Measurements from ENCODE around the gene CCL8. TPM values are rescaled to one million over a fixed set of nuclear protein-coding genes. Genes with fewer than 3 reads are reported as not detected.

Gene CCL8
- total and polyA plus RNA-seq, 7 donors: 1.6 to 12.5 (median 4.5) TPM; not detected in 3

- Histone ChIP-seq H3K9me3 (no peaks in the 10 kb centered on the region), H3K4me1 (peaks cover 0 to 29% (median 25%) of the 10 kb centered on the region in 4 donors), H3K36me3 (no peaks in the 10 kb centered on the region), H3K4me3 (no peak overlapping the region), H3K27me3 (no peaks in the 10 kb centered on the region), H3K27ac (peak overlapping the region in 1 of 4 donors; percentile 61)
- 91 to 95% methylated on average over 2 of the region's 2 CpGs for WGBS, 2 donors
- intact Hi-C loops (cut with DNase I): no loop called here
- no peak for DNase-seq
- TF ChIP-seq POLR2A (IDR thresholded peaks at IDR 0.05): no peak
- no peak for TF ChIP-seq POLR2AphosphoS5 (IDR thresholded peaks at IDR 0.05)
- TF ChIP-seq EP300 (IDR thresholded peaks at IDR 0.05): no peak
Measured at GRCh38 chr17:34299027-34299426, 20.2 kb upstream of the CCL8 start.

GRCh38 chr17:34299956-34300577 lies 19.2 kb upstream of the CCL8 start:
- Histone ChIP-seq H3K4me1 (peaks cover 0 to 29% (median 25%) of the 10 kb centered on the region in 4 donors), H3K27me3 (no peaks in the 10 kb centered on the region), H3K27ac (peak overlapping the region in 3 of 4 donors; percentile 11 to 61 (median 29)), H3K4me3 (no peak overlapping the region), H3K36me3 (no peaks in the 10 kb centered on the region), H3K9me3 (no peaks in the 10 kb centered on the region)
- no peak for TF ChIP-seq CTCF (IDR thresholded peaks at IDR 0.05)
- TF ChIP-seq EP300 (IDR thresholded peaks at IDR 0.05): no peak
- no peak for TF ChIP-seq POLR2AphosphoS5 (IDR thresholded peaks at IDR 0.05)
- TF ChIP-seq POLR2A (IDR thresholded peaks at IDR 0.05): no peak
- DNase-seq: no peak
- WGBS, 2 donors: 77 to 79% methylated on average over 3 of the region's 3 CpGs
- intact Hi-C loops (cut with DNase I): loop anchor here (5.0 kb wide), 1 partner anchor 48 kb away; no protein-coding TSS in a partner anchor

GRCh38 chr17:34300652-34301370 lies 18.4 kb upstream of the CCL8 start:
- Histone ChIP-seq H3K36me3 (no peaks in the 10 kb centered on the region), H3K27me3 (no peaks in the 10 kb centered on the region), H3K9me3 (no peaks in the 10 kb centered on the region), H3K4me1 (peaks cover 0 to 31% (median 25%) of the 10 kb centered on the region in 4 donors), H3K27ac (peak overlapping the region; percentile 9 to 61 (median 28)), H3K4me3 (no peak overlapping the region)
- TF ChIP-seq POLR2AphosphoS5 (IDR thresholded peaks at IDR 0.05) (peak in 2 of 4 donors; percentile 5 to 30), EP300 (IDR thresholded peaks at IDR 0.05) (no peak)
- intact Hi-C loops (cut with DNase I): loop anchor here (5.0 kb wide), 1 partner anchor 49 kb away; no protein-coding TSS in a partner anchor
- peak; percentile 69 for DNase-seq
- 76 to 81% methylated on average over 3 of the region's 3 CpGs for WGBS, 2 donors

- intact Hi-C loops (cut with DNase I): loop anchor here (5.0 kb wide), 1 partner anchor 50 kb away; no protein-coding TSS in a partner anchor
- no peak for TF ChIP-seq CTCF (IDR thresholded peaks at IDR 0.05)
- no peak for TF ChIP-seq EP300 (IDR thresholded peaks at IDR 0.05)
- TF ChIP-seq POLR2AphosphoS5 (IDR thresholded peaks at IDR 0.05): no peak
- no peak for TF ChIP-seq POLR2A (IDR thresholded peaks at IDR 0.05)
- DNase-seq: no peak
- Histone ChIP-seq H3K36me3 (no peaks in the 10 kb centered on the region), H3K27me3 (no peaks in the 10 kb centered on the region), H3K27ac (peak overlapping the region in 1 of 4 donors; percentile 45), H3K4me1 (peaks cover 0 to 42% (median 35%) of the 10 kb centered on the region in 4 donors), H3K9me3 (no peaks in the 10 kb centered on the region), H3K4me3 (no peak overlapping the region)
- 72 to 94% methylated on average over 2 of the region's 2 CpGs for WGBS, 2 donors
Measured at GRCh38 chr17:34301986-34302385, 17.2 kb upstream of the CCL8 start.

- intact Hi-C loops (cut with DNase I): loop anchor here (5.0 kb wide), 1 partner anchor 50 kb away; no protein-coding TSS in a partner anchor
Measured at GRCh38 chr17:34302636-34303035, 16.6 kb upstream of the CCL8 start.

More at GRCh38 chr17:34302636-34303035, 16.6 kb upstream of the CCL8 start:
- WGBS, 2 donors: 76 to 77% methylated on average over 1 of the region's 1 CpG
- no peak overlapping the region for H3K4me3 ChIP-seq
- no peak for DNase-seq
- H3K36me3 ChIP-seq: no peaks in the 10 kb centered on the region
- H3K9me3 ChIP-seq: no peaks in the 10 kb centered on the region
- TF ChIP-seq CTCF (IDR thresholded peaks at IDR 0.05): no peak
- no peak for TF ChIP-seq POLR2AphosphoS5 (IDR thresholded peaks at IDR 0.05)
- TF ChIP-seq POLR2A (IDR thresholded peaks at IDR 0.05): no peak
- no peak for TF ChIP-seq EP300 (IDR thresholded peaks at IDR 0.05)
- peaks cover 0 to 42% (median 37%) of the 10 kb centered on the region in 4 donors for H3K4me1 ChIP-seq
- H3K27ac ChIP-seq: no peak overlapping the region
- no peaks in the 10 kb centered on the region for H3K27me3 ChIP-seq

All from sigmoid colon (tissue), 7 donors.